ENCODE results near the gene TMEM184B.

The TMEM184B gene

GRCh38 chr22:38272373-38273134, at the start of gene TMEM184B:
Gene TMEM184B (minus strand): TSS chr22:38273010. CDS start chr22:38247961, 25,049 bp downstream.
- peak; percentile 73 for DNase-seq (ENCODE audit: low spot score)

GRCh38 chr22:38320605-38321402, 48.0 kb upstream of the TMEM184B start:
- DNase-seq (ENCODE audit: low spot score), result no peak

- DNase-seq (ENCODE audit: low spot score), result no peak
These were observed 46.3 kb upstream of the TMEM184B start for GRCh38 chr22:38318792-38319773.

GRCh38 chr22:38317995-38318715, 45.3 kb upstream of the TMEM184B start:
- DNase-seq (ENCODE audit: low spot score), result peak; percentile 95

- DNase-seq (ENCODE audit: low spot score), result peak; percentile 74
These were observed 44.5 kb upstream of the TMEM184B start, which contains the start of gene CSNK1E for GRCh38 chr22:38317122-38317994. Gene CSNK1E (minus strand): TSS chr22:38317433. CDS start chr22:38314157, 3,276 bp downstream.

GRCh38 chr22:38316364-38317121, 43.7 kb upstream of the TMEM184B start:
- peak; percentile 52 for DNase-seq (ENCODE audit: low spot score)

- no peak for DNase-seq (ENCODE audit: low spot score)
These were observed 43.1 kb upstream of the TMEM184B start for GRCh38 chr22:38315823-38316363.

- no peak for DNase-seq (ENCODE audit: low spot score)
These were observed 42.4 kb upstream of the TMEM184B start for GRCh38 chr22:38314933-38315822.

GRCh38 chr22:38314051-38314932, 41.5 kb upstream of the TMEM184B start:
- DNase-seq (ENCODE audit: low spot score), result no peak

GRCh38 chr22:38313384-38313955, 40.7 kb upstream of the TMEM184B start:
- DNase-seq (ENCODE audit: low spot score), result peak; percentile 81

GRCh38 chr22:38312261-38312800, 39.5 kb upstream of the TMEM184B start:
- DNase-seq (ENCODE audit: low spot score), result no peak

- no peak for DNase-seq (ENCODE audit: low spot score)
These were observed 38.5 kb upstream of the TMEM184B start for GRCh38 chr22:38311323-38311620.

- DNase-seq (ENCODE audit: low spot score), result no peak
These were observed 37.9 kb upstream of the TMEM184B start for GRCh38 chr22:38310518-38311322.

- DNase-seq (ENCODE audit: low spot score), result no peak
These were observed 37.1 kb upstream of the TMEM184B start for GRCh38 chr22:38309614-38310517.

Measured in kidney tubule cell (primary cell).